ENCODE data around the gene TNNT2. TPM values are rescaled to one million over a fixed set of nuclear protein-coding genes. Genes with fewer than 3 reads are reported as not detected.

TNNT2 gene
- total and polyA plus RNA-seq, 8 donors: 0.06 to 7.0 (median 0.99) TPM

DNA sequence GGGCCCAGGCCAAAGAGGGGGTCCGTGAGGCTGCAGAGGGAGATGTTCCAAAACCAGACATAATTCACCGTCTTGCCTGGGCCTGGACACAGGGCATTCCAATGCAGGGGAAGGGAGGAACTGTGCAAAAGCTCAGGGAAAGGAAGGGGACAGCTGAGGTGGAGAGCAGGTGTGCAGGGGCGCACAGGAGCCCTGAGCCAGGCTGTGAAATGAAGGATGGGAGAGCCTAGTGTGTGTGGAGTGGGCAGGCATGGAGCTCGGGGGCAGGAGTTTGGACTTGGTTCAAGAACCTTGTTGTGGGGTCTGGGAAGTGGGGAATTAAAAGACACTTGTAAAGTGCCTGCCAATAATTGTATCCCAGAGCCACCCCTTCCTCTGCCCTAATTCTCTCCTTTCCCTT lies 41.8 kb upstream of the TNNT2 start:
- Histone ChIP-seq H3K4me3 (no peak overlapping the region), H3K36me3 (no peaks in the 10 kb centered on the region), H3K9me3 (no peaks in the 10 kb centered on the region), H3K27ac (no peak overlapping the region), H3K27me3 (no peaks in the 10 kb centered on the region), H3K4me1 (no peaks in the 10 kb centered on the region)
- 81 to 88% methylated on average over 4 of the region's 4 CpGs for WGBS, 2 donors
- TF ChIP-seq, protein P1, sequence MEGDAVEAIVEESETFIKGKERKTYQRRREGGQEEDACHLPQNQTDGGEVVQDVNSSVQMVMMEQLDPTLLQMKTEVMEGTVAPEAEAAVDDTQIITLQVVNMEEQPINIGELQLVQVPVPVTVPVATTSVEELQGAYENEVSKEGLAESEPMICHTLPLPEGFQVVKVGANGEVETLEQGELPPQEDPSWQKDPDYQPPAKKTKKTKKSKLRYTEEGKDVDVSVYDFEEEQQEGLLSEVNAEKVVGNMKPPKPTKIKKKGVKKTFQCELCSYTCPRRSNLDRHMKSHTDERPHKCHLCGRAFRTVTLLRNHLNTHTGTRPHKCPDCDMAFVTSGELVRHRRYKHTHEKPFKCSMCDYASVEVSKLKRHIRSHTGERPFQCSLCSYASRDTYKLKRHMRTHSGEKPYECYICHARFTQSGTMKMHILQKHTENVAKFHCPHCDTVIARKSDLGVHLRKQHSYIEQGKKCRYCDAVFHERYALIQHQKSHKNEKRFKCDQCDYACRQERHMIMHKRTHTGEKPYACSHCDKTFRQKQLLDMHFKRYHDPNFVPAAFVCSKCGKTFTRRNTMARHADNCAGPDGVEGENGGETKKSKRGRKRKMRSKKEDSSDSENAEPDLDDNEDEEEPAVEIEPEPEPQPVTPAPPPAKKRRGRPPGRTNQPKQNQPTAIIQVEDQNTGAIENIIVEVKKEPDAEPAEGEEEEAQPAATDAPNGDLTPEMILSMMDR (IDR thresholded peaks at IDR 0.05): no peak
- intact Hi-C loops (cut with DNase I): no loop called here
- ATAC-seq (no peak), FAIRE-seq (no peak), DNase-seq (no peak)

DNA sequence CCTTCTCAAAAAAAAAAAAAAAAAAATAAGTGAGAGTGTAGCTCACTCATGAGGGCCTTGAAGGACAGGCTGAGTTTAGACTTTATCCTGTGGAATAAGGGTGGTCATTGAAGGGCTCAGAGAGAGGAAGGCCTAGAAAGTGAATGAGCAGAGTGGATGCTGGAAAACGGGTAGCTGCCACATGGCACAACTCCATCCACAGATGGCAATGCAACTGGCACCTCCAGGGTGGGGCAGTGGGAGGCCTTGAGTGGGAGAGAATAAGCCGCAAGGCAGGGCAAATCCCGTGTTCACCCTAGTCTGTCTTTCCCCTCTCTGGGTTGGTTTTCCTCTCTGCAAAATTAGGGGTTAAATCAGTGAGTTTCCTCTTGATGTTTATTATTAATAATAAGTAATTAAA lies 41.0 kb upstream of the TNNT2 start:
- no peak for ATAC-seq
- Histone ChIP-seq H3K27ac (no peak overlapping the region), H3K4me3 (no peak overlapping the region), H3K36me3 (no peaks in the 10 kb centered on the region), H3K27me3 (no peaks in the 10 kb centered on the region), H3K9me3 (no peaks in the 10 kb centered on the region), H3K4me1 (no peaks in the 10 kb centered on the region)
- no peak for DNase-seq
- TF ChIP-seq, protein P1 (IDR thresholded peaks at IDR 0.05): no peak
- FAIRE-seq: no peak
- WGBS, 2 donors: 85 to 88% methylated on average over 3 of the region's 3 CpGs
- intact Hi-C loops (cut with DNase I): no loop called here

DNA sequence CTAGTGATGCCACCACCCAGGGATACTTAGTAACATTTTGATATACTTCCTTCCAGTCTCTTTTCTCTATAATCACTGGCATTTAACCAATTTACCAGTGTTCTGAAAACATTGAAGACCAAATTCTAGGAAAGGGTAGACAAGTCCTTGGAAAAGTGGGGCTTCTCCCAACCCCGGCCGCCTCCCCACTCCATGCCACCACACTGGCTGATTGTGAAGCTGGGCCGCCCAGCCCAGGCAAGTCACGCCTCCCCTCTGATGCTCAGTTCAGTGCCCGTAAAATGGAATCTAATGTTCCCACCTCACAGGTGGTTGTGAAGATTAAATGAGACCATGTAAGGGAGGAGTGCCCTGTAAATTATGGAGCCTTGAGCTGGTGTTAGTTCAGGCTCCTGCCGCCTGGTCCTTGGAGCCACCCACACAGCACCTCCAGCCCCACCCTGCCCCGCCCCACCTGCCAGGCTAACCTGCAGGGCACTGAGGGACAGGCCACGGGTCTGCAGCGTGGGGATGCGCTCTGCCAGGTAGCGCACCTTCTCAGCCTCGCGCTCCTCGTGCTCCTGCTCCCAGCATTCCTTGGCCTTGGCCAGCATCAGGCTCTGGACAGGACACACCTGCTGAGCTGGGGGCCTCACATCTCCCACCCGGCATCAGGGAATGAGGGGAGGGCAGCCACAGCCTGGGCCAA lies 36.7 kb upstream of the TNNT2 start:
- 93 to 94% methylated on average over 15 of the region's 15 CpGs for WGBS, 2 donors
- DNase-seq: no peak
- Histone ChIP-seq H3K27me3 (no peaks in the 10 kb centered on the region), H3K4me3 (no peak overlapping the region), H3K4me1 (no peaks in the 10 kb centered on the region), H3K36me3 (no peaks in the 10 kb centered on the region), H3K9me3 (no peaks in the 10 kb centered on the region), H3K27ac (no peak overlapping the region)
- no peak for ATAC-seq
- TF ChIP-seq, protein P1 (IDR thresholded peaks at IDR 0.05): no peak
- no peak for FAIRE-seq
- intact Hi-C loops (cut with DNase I): no loop called here

- WGBS, 2 donors: 93 to 95% methylated on average over 12 of the region's 12 CpGs
- intact Hi-C loops (cut with DNase I): no loop called here
- FAIRE-seq (no peak), DNase-seq (no peak), ATAC-seq (no peak)
- no peaks in the 10 kb centered on the region for H3K9me3 ChIP-seq
- no peaks in the 10 kb centered on the region for H3K36me3 ChIP-seq
- TF ChIP-seq, protein P1 (IDR thresholded peaks at IDR 0.05): no peak
- H3K4me3 ChIP-seq: no peak overlapping the region
- no peaks in the 10 kb centered on the region for H3K4me1 ChIP-seq
- no peak overlapping the region for H3K27ac ChIP-seq
- H3K27me3 ChIP-seq: no peaks in the 10 kb centered on the region
Measured at GRCh38 chr1:201411292-201411691, 33.8 kb upstream of the TNNT2 start.

GRCh38 chr1:201409440-201409839 lies 32.0 kb upstream of the TNNT2 start:
- ATAC-seq (no peak), FAIRE-seq (no peak), DNase-seq (no peak)
- no peaks in the 10 kb centered on the region for H3K27me3 ChIP-seq
- 75 to 84% methylated on average over 8 of the region's 8 CpGs for WGBS, 2 donors
- H3K9me3 ChIP-seq: no peaks in the 10 kb centered on the region
- H3K36me3 ChIP-seq: no peaks in the 10 kb centered on the region
- H3K4me3 ChIP-seq: no peak overlapping the region
- TF ChIP-seq, protein P1 (IDR thresholded peaks at IDR 0.05): no peak
- H3K4me1 ChIP-seq: peaks cover 0 to 17% (median 0%) of the 10 kb centered on the region in 3 donors
- H3K27ac ChIP-seq: no peak overlapping the region
- intact Hi-C loops (cut with DNase I): no loop called here
